Measurements from ENCODE around the gene IRF1. TPM values are rescaled to one million over a fixed set of nuclear protein-coding genes. Genes with fewer than 3 reads are reported as not detected.

The IRF1 gene
- polyA plus RNA-seq, 10 donors: 6.8 to 14.0 (median 7.9) TPM

DNA sequence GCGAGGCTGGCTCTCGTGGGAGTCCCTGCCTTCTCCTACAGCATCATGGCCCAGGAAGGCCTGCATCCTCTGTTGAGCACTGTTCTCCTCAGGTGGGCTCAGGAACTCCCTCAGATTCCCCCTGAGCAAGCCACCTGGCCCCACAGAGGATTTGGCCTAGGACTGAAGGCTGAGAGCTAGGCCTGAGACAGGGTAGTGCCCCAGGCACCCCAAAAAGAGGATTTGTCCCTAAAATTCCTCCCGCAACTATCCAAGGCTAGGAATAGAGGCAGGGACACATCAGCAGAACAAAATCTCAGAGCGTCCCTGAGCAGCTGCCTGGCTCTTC, 11.0 kb upstream of the IRF1 start:
- DNase-seq: no peak

GRCh38 chr5:132500931-132501628, 10.5 kb upstream of the IRF1 start:
- peak; percentile 48 to 68 (median 49) for DNase-seq

GRCh38 chr5:132500244-132500930, 9.8 kb upstream of the IRF1 start:
- no peak for DNase-seq

DNA sequence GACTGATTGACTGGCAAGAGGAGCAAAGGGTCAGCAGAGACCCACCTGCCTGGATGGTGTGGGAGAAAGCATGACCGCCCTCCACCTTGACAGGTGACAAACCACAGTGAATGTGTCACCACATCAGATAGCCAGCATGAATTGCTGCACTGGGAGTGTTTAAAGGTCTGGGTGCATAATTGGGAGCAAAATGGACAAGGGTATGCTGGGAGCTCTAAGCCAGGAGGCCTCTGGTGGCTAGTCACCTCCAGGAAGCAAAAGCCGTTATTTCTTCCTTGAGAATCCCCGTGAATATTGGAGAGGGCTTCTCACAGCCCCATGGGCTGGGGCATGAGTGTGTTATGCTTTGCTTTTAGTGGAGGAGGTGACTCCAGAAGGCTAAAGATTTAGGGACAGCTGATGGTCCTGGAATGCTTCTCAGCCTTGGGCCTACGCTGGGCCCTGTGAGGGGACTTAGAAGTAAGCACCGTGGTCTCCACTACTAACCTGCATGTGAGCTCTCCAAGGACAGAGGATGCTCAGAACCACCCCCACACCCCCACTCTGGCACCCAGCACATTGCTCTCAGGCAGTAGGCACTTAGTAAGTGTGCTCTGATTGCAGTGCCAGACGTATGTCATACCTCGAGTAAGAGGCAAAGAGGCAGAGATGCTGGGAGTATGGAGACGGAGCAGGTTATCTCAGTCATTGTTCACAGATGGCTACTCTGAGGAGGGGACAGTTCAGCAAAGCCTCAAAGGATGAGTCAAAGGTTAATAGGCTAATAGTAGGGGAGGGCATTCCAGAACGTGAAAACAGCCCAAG, 9.1 kb upstream of the IRF1 start:
- no peak for DNase-seq

DNA sequence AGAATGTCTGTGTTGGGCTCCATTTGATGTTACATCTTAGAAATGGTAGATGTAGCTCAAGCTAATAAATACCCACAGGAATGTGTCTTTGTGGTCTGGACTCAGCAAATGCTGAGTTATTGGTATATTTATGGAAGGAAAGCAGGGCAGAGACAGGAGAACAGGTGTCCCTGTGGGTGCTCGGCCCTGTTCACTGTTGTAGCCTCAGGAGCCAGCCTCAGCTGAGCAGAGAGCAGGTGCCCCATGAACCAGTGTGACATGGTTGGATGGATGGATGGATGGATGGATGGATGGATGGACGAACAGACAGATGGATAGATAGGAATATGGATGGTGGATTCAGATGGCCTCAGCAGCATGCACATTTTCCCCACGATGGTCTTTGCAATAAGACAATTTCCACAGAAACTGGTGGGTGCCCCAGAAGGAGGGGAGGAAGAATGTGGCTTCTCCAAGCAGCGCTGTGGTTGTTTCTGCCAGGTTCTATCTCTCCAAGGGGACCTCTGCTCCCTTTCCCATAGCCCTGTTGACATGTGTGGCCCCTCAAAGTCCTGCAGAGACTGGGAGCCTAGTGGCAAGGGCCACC, 8.2 kb upstream of the IRF1 start:
- DNase-seq: no peak

DNA sequence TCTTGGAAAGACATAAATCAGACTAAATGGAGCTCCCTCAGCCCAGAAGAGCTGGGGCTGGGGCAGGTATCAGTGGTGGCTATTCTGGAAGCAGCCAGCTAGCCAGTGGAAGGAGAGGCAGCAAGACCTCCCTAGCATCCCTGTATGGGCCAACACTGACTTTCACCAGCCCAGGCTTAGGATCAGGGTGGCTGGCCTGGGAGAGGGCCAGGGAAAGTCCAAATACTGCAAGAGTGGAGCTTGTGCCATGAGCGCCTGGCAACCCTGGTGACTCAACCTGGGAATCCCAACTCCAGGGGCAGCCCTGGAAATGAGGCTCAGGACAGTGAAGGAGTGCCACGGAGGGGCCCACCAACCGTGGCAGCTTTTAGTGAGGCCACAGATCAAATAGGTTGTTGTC, 7.6 kb upstream of the IRF1 start:
- DNase-seq: no peak

GRCh38 chr5:132497488-132497997, 7.0 kb upstream of the IRF1 start:
- peak; percentile 43 to 70 (median 66) for DNase-seq

- peak in 2 of 3 donors; percentile 53 to 89 for DNase-seq
Observed at GRCh38 chr5:132496631-132497487, 6.3 kb upstream of the IRF1 start.

DNA sequence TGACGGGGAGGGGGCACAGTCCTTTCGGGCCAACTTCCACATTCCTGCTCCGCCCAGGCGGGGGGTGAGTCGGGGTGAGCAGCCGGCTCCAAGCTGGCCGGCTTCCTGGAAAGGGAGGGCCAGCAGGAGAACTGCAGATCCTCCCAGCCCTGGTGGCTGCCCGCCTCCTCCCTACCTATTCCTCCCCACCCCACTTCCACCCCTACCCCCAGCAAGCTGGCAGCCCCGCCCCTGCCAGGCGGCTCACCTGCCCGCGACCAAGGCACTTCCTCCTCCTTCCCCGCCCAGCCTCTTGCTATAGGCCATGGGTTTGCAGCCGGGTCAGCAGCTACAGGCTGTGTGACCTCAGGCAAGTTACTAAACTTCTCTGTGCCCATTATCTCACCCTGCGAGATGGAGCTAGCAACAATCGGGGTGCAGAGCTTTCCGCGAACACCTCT, 5.6 kb upstream of the IRF1 start:
- peak in 2 of 3 donors; percentile 62 to 86 for DNase-seq

GRCh38 chr5:132495667-132496190, 5.2 kb upstream of the IRF1 start:
- DNase-seq: peak; percentile 73 to 92 (median 81)

GRCh38 chr5:132493821-132494220, 3.2 kb upstream of the IRF1 start:
- peak in 1 of 3 donors; percentile 1 for DNase-seq

DNA sequence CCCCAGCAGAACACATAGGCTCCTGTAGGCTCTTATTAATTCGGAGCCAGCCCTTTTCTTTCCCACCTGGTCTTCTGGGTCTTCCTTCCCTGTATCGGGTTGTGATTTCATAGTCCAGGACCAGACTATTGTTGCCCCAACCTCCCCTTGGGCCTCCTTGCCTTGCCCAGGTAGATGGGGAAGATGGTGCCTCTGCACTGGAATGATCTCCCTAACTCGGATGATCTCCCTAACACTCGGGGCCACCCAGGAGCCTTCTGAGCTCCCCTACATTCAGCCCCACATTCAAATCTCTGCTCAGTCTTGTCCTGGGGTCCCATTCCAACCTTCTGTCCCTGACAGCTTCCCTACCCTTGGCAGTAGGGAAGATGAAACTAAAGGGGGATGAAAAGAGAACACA, 2.7 kb upstream of the IRF1 start:
- DNase-seq: peak in 1 of 3 donors; percentile 3

GRCh38 chr5:132492386-132493125, 2.0 kb upstream of the IRF1 start:
- peak in 1 of 3 donors; percentile 4 for DNase-seq

GRCh38 chr5:132491368-132492364, 1.1 kb upstream of the IRF1 start:
- peak in 1 of 3 donors; percentile 33 for DNase-seq

GRCh38 chr5:132489871-132490483, 596 bp downstream of the IRF1 start:
- peak in 1 of 3 donors; percentile 76 for DNase-seq

DNA sequence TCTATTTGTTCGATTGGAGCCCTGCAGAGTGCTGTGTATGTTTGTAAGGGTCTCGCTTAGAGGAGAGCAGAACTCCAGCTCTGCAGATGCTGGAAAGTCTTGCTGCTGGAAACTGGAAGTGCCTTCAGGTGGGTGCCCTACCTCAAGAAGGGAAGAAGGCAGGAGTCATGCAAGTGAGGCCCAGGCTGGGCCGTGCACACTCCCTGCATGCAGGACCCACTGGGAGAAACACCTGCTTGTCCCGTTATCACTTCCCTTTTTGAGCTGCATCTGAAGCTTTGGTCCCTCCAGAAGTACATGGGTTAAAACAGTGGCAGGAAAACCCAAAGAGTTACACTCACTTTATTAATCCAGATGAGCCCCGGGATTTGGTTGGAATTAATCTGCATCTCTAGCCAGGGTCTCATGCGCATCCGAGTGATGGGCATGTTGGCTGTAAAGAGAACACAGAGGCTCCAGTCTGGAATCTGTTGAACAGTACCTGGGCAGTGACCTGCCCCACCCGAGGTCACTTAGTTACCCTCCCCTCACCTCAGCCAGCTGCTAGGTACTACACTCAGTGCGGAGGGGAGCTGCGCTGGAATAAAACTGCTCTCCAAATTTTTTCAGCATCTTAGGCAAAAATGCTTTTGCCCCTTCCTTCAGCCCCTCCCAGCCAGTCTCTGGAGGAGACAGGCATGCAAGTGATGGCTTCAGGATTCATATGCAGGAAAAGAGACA, 1.4 kb downstream of the IRF1 start:
- DNase-seq: peak in 1 of 3 donors; percentile 5

DNA sequence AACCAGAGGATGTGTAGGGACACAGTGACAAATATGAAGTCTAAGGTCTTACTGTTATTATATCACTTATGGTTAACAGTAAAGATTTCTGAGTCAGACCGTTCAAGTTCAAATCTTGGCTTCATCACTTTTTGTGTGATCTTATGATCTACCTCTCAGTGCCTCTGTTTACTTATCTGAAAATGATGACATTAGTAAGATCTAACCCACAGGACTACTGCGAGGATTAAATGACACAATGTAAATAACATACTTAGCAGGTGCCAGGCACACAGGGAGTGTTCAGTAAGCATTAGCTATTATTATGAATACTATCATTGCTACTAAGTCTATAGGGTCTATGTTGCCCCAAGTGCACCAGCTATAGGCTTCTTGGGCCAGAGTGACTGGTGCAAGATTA, 2.0 kb downstream of the IRF1 start:
- DNase-seq: peak in 1 of 3 donors; percentile 0

Data from muscle of back (tissue), 11 donors.